RCC 7860 (cell line): ENCODE measurements around the gene RPS6KB2.
A peak's percentile ranks its signal among the peaks of the same experiment; 100 is the strongest.

Experiments
- DNase-seq: peaks from one replicate; pipeline ENCODE4 v3.0.0-alpha.2; 2015; ENCODE audit warnings: low spot score
- FAIRE-seq: peaks from 2 replicates; lab custom pipeline; 2012; peaks lifted over from hg19 to GRCh38; lab: Jason Lieb, UNC

RPS6KB2 gene

GRCh38 chr11:67410369-67410831 lies 17.9 kb upstream of the RPS6KB2 start:
- DNase-seq (no peak), FAIRE-seq (no peak)

- no peak for DNase-seq
- no peak for FAIRE-seq
These were observed 17.1 kb upstream of the RPS6KB2 start for GRCh38 chr11:67410984-67411784.

GRCh38 chr11:67411785-67412152 lies 16.5 kb upstream of the RPS6KB2 start:
- no peak for FAIRE-seq
- no peak for DNase-seq

- DNase-seq = no peak
- no peak for FAIRE-seq
These were observed 15.7 kb upstream of the RPS6KB2 start for GRCh38 chr11:67412495-67413179.

GRCh38 chr11:67413266-67413849 lies 14.9 kb upstream of the RPS6KB2 start:
- DNase-seq (no peak), FAIRE-seq (no peak)

- DNase-seq (no peak), FAIRE-seq (no peak)
These were observed 12.6 kb upstream of the RPS6KB2 start, which contains the start of gene CARNS1 for GRCh38 chr11:67415501-67416304. Gene CARNS1 (plus strand): TSS chr11:67415678. CDS start chr11:67416200, 522 bp downstream.

- DNase-seq (no peak), FAIRE-seq (no peak)
These were observed 11.6 kb upstream of the RPS6KB2 start for GRCh38 chr11:67416416-67417335.

GRCh38 chr11:67417425-67417824 lies 10.9 kb upstream of the RPS6KB2 start:
- FAIRE-seq (no peak), DNase-seq (no peak)

- FAIRE-seq (no peak), DNase-seq (no peak)
These were observed 9.6 kb upstream of the RPS6KB2 start for GRCh38 chr11:67418476-67419281.

GRCh38 chr11:67419325-67420049 lies 8.8 kb upstream of the RPS6KB2 start:
- DNase-seq = no peak
- no peak for FAIRE-seq

GRCh38 chr11:67420147-67420645 lies 8.1 kb upstream of the RPS6KB2 start:
- no peak for FAIRE-seq
- no peak for DNase-seq

- DNase-seq = peak; percentile 69
- FAIRE-seq = no peak
These were observed 7.5 kb upstream of the RPS6KB2 start for GRCh38 chr11:67420646-67421429.

- FAIRE-seq (no peak), DNase-seq (no peak)
These were observed 6.8 kb upstream of the RPS6KB2 start for GRCh38 chr11:67421430-67422031.

- DNase-seq (no peak), FAIRE-seq (no peak)
These were observed 5.4 kb upstream of the RPS6KB2 start for GRCh38 chr11:67422891-67423290.

GRCh38 chr11:67423466-67423865 lies 4.8 kb upstream of the RPS6KB2 start:
- FAIRE-seq = no peak
- DNase-seq = no peak

- FAIRE-seq = no peak
- DNase-seq = no peak
These were observed 4.2 kb upstream of the RPS6KB2 start for GRCh38 chr11:67423891-67424613.
